ENCODE results near the gene MPDZ.
A peak's percentile ranks its signal among the peaks of the same experiment; 100 is the strongest.

Gene MPDZ

GRCh38 chr9:13295556-13295955, 16.1 kb upstream of the MPDZ start:
- no peak for DNase-seq (ENCODE audit: low read depth)
- TF ChIP-seq CTCF (conservative IDR thresholded peaks at IDR 0.05; ENCODE audit: control insufficient read depth, insufficient read depth, low read depth, low read length), result no peak

DNA sequence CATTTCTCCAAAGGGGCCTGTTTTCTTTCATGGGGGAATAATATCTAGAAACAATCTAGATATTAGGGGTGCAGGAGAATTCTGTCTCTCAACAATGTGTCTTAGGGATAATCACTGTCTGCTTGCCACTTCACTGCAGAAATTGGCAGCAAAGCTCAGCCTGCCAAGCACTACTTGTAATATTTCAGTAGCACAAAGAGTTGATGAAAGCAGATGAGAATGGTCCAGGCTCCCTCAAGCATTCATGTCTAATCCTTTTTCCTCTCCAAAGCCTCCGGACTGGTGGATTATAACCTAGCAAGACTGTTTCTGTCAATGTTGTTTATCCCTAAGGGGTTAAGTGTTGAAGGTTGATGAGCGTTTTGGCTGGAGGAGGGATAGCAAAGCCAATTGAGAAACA, 13.3 kb upstream of the MPDZ start:
- TF ChIP-seq CTCF (conservative IDR thresholded peaks at IDR 0.05; ENCODE audit: control insufficient read depth, insufficient read depth, low read depth, low read length), result no peak
- H3K4me3 ChIP-seq (ENCODE audit: control insufficient read depth, low read depth, low read length), result no peak overlapping the region
- no peak for DNase-seq (ENCODE audit: low read depth)

More at GRCh38 chr9:13295556-13295955, 16.1 kb upstream of the MPDZ start:
- H3K4me3 ChIP-seq (ENCODE audit: control insufficient read depth, low read depth, low read length), result no peak overlapping the region

DNA sequence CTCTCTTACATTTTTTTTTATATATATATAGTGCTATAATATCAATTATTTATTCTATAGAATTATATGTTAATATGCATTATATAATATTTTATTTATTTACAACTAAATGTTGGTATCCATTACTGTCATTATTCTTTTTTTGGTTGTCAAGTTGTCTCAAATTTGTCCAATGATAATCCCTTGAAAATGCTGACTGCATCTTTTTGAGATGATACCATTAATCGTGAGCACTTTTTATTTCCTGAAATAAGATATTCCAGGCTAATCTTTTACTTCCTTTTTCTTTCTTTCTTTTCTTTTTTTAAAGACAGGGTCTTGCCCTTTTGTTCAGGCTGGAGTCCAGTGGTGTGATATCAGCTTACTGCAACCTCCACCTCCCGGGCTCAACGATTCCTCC, 12.7 kb upstream of the MPDZ start:
- no peak for DNase-seq (ENCODE audit: low read depth)
- H3K4me3 ChIP-seq (ENCODE audit: control insufficient read depth, low read depth, low read length), result no peak overlapping the region
- TF ChIP-seq CTCF (conservative IDR thresholded peaks at IDR 0.05; ENCODE audit: control insufficient read depth, insufficient read depth, low read depth, low read length), result no peak

DNA sequence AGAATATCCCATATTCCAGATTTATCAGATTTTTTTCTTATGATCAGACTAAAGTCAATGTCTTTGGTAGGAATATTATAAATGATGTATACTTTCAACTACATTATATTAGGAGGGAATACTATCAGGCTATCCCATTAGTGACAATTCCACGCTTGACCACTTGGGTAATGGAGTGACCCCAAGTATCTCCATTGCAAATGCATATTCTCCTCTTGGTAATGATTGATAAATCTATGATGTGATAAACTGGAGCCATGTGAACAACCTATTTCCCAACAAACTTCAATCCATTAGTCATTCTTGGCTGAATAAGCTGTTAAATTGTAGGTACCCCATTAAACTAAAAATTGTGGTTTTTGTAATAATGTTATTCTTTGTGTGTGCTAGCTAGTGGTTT, 12.2 kb upstream of the MPDZ start:
- TF ChIP-seq CTCF (conservative IDR thresholded peaks at IDR 0.05; ENCODE audit: control insufficient read depth, insufficient read depth, low read depth, low read length), result peak; percentile 16
- H3K4me3 ChIP-seq (ENCODE audit: control insufficient read depth, low read depth, low read length), result no peak overlapping the region
- DNase-seq (ENCODE audit: low read depth), result no peak

- TF ChIP-seq CTCF (conservative IDR thresholded peaks at IDR 0.05; ENCODE audit: control insufficient read depth, insufficient read depth, low read depth, low read length), result no peak
- DNase-seq (ENCODE audit: low read depth), result no peak
- no peak overlapping the region for H3K4me3 ChIP-seq (ENCODE audit: control insufficient read depth, low read depth, low read length)
Observed at GRCh38 chr9:13284011-13284410, 4.5 kb upstream of the MPDZ start.

DNA sequence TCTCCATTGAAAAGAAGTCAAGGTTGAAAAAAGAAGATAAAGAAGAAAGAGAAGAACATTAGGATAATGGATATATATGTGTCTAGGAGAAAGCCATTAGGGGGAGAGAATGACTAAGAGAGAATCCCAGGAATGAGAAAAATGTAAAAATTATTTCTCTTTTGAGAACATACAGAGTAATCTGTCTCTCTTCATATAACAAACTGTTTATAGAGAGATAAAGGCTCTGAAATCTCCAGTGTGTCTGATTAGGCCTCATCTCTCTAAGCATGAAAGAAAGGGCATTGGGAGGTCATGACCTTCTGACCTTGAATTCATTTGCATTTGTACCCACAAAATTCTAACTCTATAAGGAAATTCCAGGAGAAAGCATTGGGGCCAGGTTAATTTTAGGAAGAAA, 3.5 kb upstream of the MPDZ start:
- TF ChIP-seq CTCF (conservative IDR thresholded peaks at IDR 0.05; ENCODE audit: control insufficient read depth, insufficient read depth, low read depth, low read length), result no peak
- DNase-seq (ENCODE audit: low read depth), result no peak
- H3K4me3 ChIP-seq (ENCODE audit: control insufficient read depth, low read depth, low read length), result no peak overlapping the region

DNA sequence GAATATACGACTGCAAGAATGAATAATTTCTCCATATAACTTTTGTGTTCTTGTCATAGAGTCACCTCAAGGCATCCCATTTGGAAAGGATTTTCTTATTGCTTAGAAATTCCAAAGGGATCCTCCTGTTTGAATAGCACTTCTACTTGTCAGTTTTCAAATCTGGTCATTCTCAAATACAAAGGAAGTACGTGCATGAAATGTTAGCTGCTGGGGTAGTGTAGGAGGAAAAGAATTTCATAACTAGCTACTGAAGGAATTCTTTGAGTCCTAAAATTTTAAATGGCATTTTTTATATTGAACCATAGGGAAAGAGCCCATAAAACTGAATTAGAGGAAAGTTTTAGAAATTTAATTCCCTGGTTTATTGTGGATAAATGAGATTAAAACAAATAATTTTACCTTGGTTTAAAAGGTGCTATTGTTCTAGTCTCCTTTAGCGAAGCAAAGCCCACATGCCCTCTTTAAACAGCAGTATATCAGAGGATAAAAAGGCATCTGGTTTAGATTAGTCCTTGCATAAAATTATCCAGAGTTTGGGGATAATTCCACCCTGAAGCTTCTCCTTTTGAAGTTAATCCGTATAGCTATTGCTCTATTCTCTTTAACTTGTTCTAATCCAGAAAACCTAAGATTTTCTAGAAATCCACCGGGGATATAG, 2.0 kb upstream of the MPDZ start:
- H3K4me3 ChIP-seq (ENCODE audit: control insufficient read depth, low read depth, low read length), result no peak overlapping the region
- no peak for DNase-seq (ENCODE audit: low read depth)
- TF ChIP-seq CTCF (conservative IDR thresholded peaks at IDR 0.05; ENCODE audit: control insufficient read depth, insufficient read depth, low read depth, low read length), result no peak
